Measurements from ENCODE around the gene SLC24A4. TPM values are rescaled to one million over a fixed set of nuclear protein-coding genes. Genes with fewer than 3 reads are reported as not detected.

Gene SLC24A4
- total RNA-seq, 2 donors from 2014 or later, result 0.11 to 0.17 TPM

DNA sequence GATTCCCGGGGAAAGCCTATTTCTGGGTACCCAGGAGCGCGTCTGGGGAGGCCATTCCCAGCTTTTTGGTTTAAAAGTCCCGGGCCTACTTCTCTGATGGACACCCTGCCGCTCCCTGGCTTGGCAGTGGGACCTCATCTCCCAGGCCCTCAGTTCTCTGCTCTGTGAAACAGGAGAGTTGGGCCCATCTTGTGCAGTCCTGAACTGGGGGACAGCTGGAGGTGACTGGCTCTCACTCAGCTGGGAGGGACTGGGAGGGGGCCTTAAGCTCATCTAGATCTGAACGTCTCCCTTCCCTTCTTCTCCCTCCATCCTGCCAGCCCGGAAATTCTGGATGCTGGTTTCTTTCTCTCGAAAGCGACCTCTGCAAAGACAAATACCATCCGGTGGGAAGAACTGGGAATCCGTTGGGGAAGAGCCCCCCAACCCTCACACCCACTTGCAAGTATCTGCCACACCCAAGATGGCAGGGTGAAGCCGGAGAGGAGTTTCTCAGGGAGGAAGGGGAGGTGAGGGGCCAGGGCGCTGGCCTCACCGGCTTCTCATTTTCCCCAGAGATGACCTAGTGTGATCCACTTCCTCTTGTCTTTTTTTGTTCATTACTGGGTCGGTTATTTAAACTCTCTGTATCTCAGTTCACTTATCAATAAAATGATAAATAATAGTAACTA is 192.0 kb downstream of the SLC24A4 start:
- TF ChIP-seq CTCF (IDR thresholded peaks at IDR 0.05), result no peak
- H3K9me3 ChIP-seq, result no peaks in the 10 kb centered on the region
- H3K36me3 ChIP-seq, result no peaks in the 10 kb centered on the region
- H3K4me1 ChIP-seq, result peaks cover 10% of the 10 kb centered on the region
- H3K27ac ChIP-seq, result peak overlapping the region; percentile 82
- H3K4me3 ChIP-seq, result peak overlapping the region; percentile 84
- H3K27me3 ChIP-seq, result no peaks in the 10 kb centered on the region
- intact Hi-C loops (cut with DNase I), result no loop called here
- DNase-seq, result no peak
- peak overlapping the region; percentile 86 to 97 for H3K9ac ChIP-seq (ENCODE audit: low read depth in 2 of 2, low read length in 2 of 2)

- Histone ChIP-seq H3K4me3 (no peak overlapping the region), H3K36me3 (no peaks in the 10 kb centered on the region), H3K4me1 (peaks cover 10% of the 10 kb centered on the region), H3K27ac (no peak overlapping the region), H3K9ac (ENCODE audit: low read depth in 2 of 2, low read length in 2 of 2) (peak overlapping the region in 1 of 2 donors; percentile 9), H3K27me3 (no peaks in the 10 kb centered on the region), H3K9me3 (no peaks in the 10 kb centered on the region)
- no peak for TF ChIP-seq CTCF (IDR thresholded peaks at IDR 0.05)
- intact Hi-C loops (cut with DNase I), result no loop called here
- DNase-seq, result no peak
These were observed 192.8 kb downstream of the SLC24A4 start for GRCh38 chr14:92515546-92516343.

DNA sequence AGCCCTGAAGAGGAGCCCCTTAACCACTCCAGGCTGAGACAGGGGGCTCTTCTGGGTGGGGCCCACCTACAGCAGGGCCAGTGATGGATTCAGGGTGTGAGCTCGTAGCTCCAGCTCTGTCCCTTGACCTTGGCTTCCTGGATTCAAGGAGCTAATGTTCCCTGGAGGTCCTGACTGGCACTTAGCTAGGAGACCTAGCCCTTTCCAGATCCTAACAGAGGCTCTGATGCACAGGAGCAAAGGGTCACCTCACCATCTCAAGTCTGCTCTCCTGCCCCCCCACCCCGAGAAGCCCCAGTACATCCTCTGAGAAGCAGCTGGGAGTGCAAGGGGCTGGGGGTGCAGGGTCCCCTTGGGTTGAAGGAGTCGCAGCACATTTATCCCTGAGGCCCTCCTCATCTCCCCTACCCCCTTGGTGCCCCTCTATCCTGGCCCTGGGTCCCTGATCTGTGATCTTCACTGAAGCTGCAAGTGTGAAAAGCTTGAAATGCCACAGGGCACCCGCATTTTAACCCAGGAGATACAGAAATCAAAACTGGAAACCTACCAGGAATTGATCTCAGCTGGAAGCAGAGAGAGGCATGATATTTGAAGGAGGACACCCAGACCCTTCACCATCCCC is 193.5 kb downstream of the SLC24A4 start:
- intact Hi-C loops (cut with DNase I), result no loop called here
- Histone ChIP-seq H3K4me1 (peaks cover 10% of the 10 kb centered on the region), H3K9me3 (no peaks in the 10 kb centered on the region), H3K9ac (ENCODE audit: low read depth in 2 of 2, low read length in 2 of 2) (no peak overlapping the region), H3K27me3 (no peaks in the 10 kb centered on the region), H3K36me3 (no peaks in the 10 kb centered on the region), H3K4me3 (no peak overlapping the region), H3K27ac (no peak overlapping the region)
- DNase-seq, result no peak
- TF ChIP-seq CTCF (IDR thresholded peaks at IDR 0.05), result no peak

GRCh38 chr14:92516966-92517506 is 194.1 kb downstream of the SLC24A4 start:
- Histone ChIP-seq H3K27me3 (no peaks in the 10 kb centered on the region), H3K36me3 (no peaks in the 10 kb centered on the region), H3K27ac (no peak overlapping the region), H3K4me3 (no peak overlapping the region), H3K9me3 (no peaks in the 10 kb centered on the region), H3K9ac (ENCODE audit: low read depth in 2 of 2, low read length in 2 of 2) (no peak overlapping the region), H3K4me1 (peaks cover 5% of the 10 kb centered on the region)
- intact Hi-C loops (cut with DNase I), result no loop called here
- no peak for TF ChIP-seq CTCF (IDR thresholded peaks at IDR 0.05)
- no peak for DNase-seq

DNA sequence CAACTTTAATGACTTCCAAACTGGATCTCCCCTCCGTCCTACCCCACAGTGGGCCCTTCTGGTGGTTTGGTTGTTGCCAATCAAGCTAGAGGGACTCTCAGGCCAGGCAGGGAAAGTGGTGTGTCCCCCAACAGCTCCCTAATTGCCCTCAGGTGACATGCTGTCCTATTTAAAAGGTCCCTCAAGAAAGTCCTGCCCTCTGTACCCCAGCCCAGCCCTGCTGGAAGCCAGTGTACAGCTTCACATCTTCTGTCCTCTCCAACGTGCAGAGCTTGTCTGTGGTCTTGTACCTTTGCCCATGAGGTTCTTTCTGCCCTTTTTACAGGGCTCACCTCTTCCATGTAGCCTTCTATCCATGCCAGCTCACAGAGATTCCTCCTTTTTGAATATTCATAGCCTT is 194.8 kb downstream of the SLC24A4 start:
- intact Hi-C loops (cut with DNase I), result no loop called here
- no peak for TF ChIP-seq CTCF (IDR thresholded peaks at IDR 0.05)
- no peak overlapping the region for H3K9ac ChIP-seq (ENCODE audit: low read depth in 2 of 2, low read length in 2 of 2)
- H3K4me3 ChIP-seq, result no peak overlapping the region
- DNase-seq, result no peak
- no peaks in the 10 kb centered on the region for H3K27me3 ChIP-seq
- no peaks in the 10 kb centered on the region for H3K9me3 ChIP-seq
- H3K4me1 ChIP-seq, result peaks cover 5% of the 10 kb centered on the region
- H3K36me3 ChIP-seq, result no peaks in the 10 kb centered on the region
- H3K27ac ChIP-seq, result no peak overlapping the region

All from colonic mucosa (tissue), 4 donors.